GM23338 (cell line): ENCODE measurements around the gene CMIP.

Experiments used
- CTCF ChIP-seq, 2 experiments: fragments of 200-600 bp in 1 of 2; sonication (generic) in 1 of 2; conservative IDR thresholded peaks; 2 replicates each; pipeline versions ENCODE4 v1.5.1 to v1.6.1; 2016 to 2017; ENCODE audit warnings: antibody characterized with exemption in 2 of 2, low read depth in 2 of 2, mild to moderate bottlenecking in 2 of 2, moderate library complexity in 1 of 2
- EZH2 ChIP-seq: fragments of 200-600 bp; sonication (generic); IDR thresholded peaks from one replicate; pipeline ENCODE4 v1.8.0; 2017; ENCODE audit warnings: antibody characterized with exemption, mild to moderate bottlenecking, low read depth; ENCODE audit not compliant: unreplicated experiment
- EZH2phosphoT487 ChIP-seq: fragments of 200-600 bp; sonication (generic); IDR thresholded peaks from one replicate; pipeline ENCODE4 v1.8.1; 2018; ENCODE audit warnings: antibody characterized with exemption; ENCODE audit not compliant: unreplicated experiment
- POLR2AphosphoS5 ChIP-seq: IDR thresholded peaks from 2 replicates; pipeline ENCODE4 v1.6.1; 2016; ENCODE audit warnings: antibody characterized with exemption, low read depth
- REST ChIP-seq: IDR thresholded peaks from one replicate; pipeline ENCODE4 v1.6.1; 2018; ENCODE audit warnings: antibody characterized with exemption; ENCODE audit not compliant: unreplicated experiment

DNA sequence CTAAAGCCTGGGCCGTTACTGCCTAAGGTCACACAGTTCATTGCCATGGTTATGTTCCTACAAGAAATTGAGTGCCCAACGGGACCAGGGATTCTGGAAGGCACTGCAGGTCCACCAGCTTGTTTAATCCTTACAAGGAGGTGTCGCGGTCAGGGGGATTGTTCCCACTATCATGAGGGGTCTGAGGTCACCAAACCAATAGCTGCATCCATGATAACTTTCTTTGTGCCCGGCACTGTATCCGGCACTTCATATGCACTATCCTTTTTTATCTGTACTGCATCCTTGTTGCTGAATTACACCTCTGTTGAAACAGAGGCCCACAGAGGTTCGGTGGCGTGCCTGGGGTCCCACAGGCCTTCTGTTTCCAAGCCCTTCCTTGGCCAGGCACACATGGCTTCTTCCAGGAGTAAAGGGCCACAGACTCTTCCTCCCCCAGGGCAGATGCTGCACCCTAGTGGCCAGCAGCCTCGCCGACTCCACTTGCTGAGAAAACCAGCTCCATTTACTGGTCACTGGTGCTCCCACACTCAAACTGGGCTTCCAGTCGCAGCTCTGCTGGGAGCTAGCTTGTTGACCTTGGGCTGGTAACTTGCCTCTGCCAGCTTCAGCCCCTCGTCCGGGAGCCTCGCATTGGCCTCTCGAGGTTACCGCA lies 252.5 kb downstream of the CMIP start:
- TF ChIP-seq CTCF (conservative IDR thresholded peaks at IDR 0.05; ENCODE audit: low read depth in 2 of 2) (peak; percentile 72 to 94), EZH2 (no peak), REST (no peak), EZH2phosphoT487 (no peak), POLR2AphosphoS5 (no peak)
